PC-3 (cell line): ENCODE results near the gene CRYGC. TPM values are rescaled to one million over a fixed set of nuclear protein-coding genes. Genes with fewer than 3 reads are reported as not detected.

ENCODE experiments used
- ATAC-seq: fragments of 200-7000 bp; cut with Tn5 transposase; 2 replicates; pipeline ENCODE4 v1.9.1; 2020; ENCODE audit warnings: mild to moderate bottlenecking, moderate library complexity
- BruUV-seq: library from RNA; stranded (reverse); fragments of 400-500 nt; replicated peaks from 2 replicates; lab custom pipeline; 2021; lab: Mats Ljungman, UMichigan
- CTCF ChIA-PET: fragments of 300-600 bp; sonication (Branson Sonifier 250); formaldehyde crosslinking; loops from one replicate; lab custom pipeline; 2022; ENCODE audit warnings: antibody characterized with exemption; lab: Charles Lee
- POLR2A ChIA-PET: fragments of 300-600 bp; sonication (Branson Sonifier 250); formaldehyde crosslinking; loops from one replicate; lab custom pipeline; 2022; ENCODE audit warnings: antibody characterized with exemption; ENCODE audit not compliant: unreplicated experiment; lab: Charles Lee
- DNase-seq: peaks from one replicate; pipeline ENCODE4 v3.0.0-alpha.2; 2015
- H2AFZ ChIP-seq: fragments of 300-600 bp; sonication (generic); 2 replicates; pipeline ENCODE4 v1.6.0; 2016; ENCODE audit warnings: antibody characterized with exemption, low read length
- H3F3A ChIP-seq: fragments of 300-600 bp; sonication (generic); one replicate; pipeline ENCODE4 v1.6.0; 2017; ENCODE audit warnings: antibody characterized with exemption, low read length, control low read depth, mild to moderate bottlenecking; ENCODE audit not compliant: unreplicated experiment
- H3K27ac ChIP-seq: fragments of 300-600 bp; sonication (generic); 2 replicates; pipeline ENCODE4 v1.5.1; 2016; ENCODE audit warnings: mild to moderate bottlenecking, low read length
- H3K27me3 ChIP-seq: fragments of 300-600 bp; sonication (generic); 2 replicates; pipeline ENCODE4 v1.6.1; 2016; ENCODE audit warnings: low read length, mixed read lengths
- H3K36me3 ChIP-seq: fragments of 300-600 bp; sonication (generic); 2 replicates; pipeline ENCODE4 v1.6.1; 2016; ENCODE audit warnings: low read depth, mixed run types, low read length, mixed read lengths
- H3K4me1 ChIP-seq: fragments of 300-600 bp; sonication (generic); 2 replicates; pipeline ENCODE4 v1.5.1; 2016; ENCODE audit warnings: low read length; ENCODE audit not compliant: insufficient read depth
- H3K4me2 ChIP-seq: fragments of 300-600 bp; sonication (generic); 2 replicates; pipeline ENCODE4 v1.6.0; 2016; ENCODE audit warnings: low read length
- H3K4me3 ChIP-seq: fragments of 300-600 bp; sonication (generic); 2 replicates; pipeline ENCODE4 v1.5.1; 2016; ENCODE audit warnings: mild to moderate bottlenecking, low read length, mixed read lengths
- H3K79me2 ChIP-seq: fragments of 300-600 bp; sonication (generic); 2 replicates; pipeline ENCODE4 v1.6.1; 2017; ENCODE audit warnings: low read length, mixed read lengths
- H3K9ac ChIP-seq: fragments of 300-600 bp; sonication (generic); 2 replicates; pipeline ENCODE4 v1.6.0; 2016; ENCODE audit warnings: mild to moderate bottlenecking, low read length
- H3K9me2 ChIP-seq: fragments of 300-600 bp; sonication (generic); replicated peaks from 2 replicates; pipeline ENCODE4 v1.6.1; 2016; ENCODE audit warnings: mixed run types, low read length, mixed read lengths
- H3K9me3 ChIP-seq: fragments of 300-600 bp; sonication (generic); 2 replicates; pipeline ENCODE4 v1.6.1; 2016; ENCODE audit warnings: low read length, mixed read lengths
- H4K20me1 ChIP-seq: fragments of 300-600 bp; sonication (generic); 2 replicates; pipeline ENCODE4 v1.6.1; 2016; ENCODE audit warnings: low read length, mixed read lengths
- EZH2 ChIP-seq: fragments of 300-600 bp; sonication (generic); IDR thresholded peaks from one replicate; pipeline ENCODE4 v1.6.1; 2017; ENCODE audit warnings: antibody characterized with exemption, mild to moderate bottlenecking, low read length; ENCODE audit not compliant: unreplicated experiment
- EZH2phosphoT487 ChIP-seq: fragments of 300-600 bp; sonication (generic); IDR thresholded peaks from 2 replicates; pipeline ENCODE4 v1.6.1; 2018; ENCODE audit warnings: mild to moderate bottlenecking, antibody characterized with exemption, low read length, borderline replicate concordance
- intact Hi-C: fragments of 100-400 bp; cut with micrococcal nuclease; formaldehyde crosslinking; loops from 2 replicates; pipeline ENCODE4 v1.9.0; 2023
- total RNA-seq: library from RNA; depleted of rRNA; stranded (reverse); fragments of >200 nt; gene quantifications from 2 replicates; pipeline ENCODE4 v1.2.3, GENCODE V29; 2014
- TF ChIP-seq, protein P1 (sequence below): fragments of 300-600 bp; sonication (generic); conservative IDR thresholded peaks from 2 replicates; pipeline ENCODE4 v1.5.1; 2017; ENCODE audit warnings: antibody characterized with exemption, low read depth, mild to moderate bottlenecking, low read length

Gene CRYGC
- total RNA-seq, 1 experiment from 2014 or later: not detected

DNA sequence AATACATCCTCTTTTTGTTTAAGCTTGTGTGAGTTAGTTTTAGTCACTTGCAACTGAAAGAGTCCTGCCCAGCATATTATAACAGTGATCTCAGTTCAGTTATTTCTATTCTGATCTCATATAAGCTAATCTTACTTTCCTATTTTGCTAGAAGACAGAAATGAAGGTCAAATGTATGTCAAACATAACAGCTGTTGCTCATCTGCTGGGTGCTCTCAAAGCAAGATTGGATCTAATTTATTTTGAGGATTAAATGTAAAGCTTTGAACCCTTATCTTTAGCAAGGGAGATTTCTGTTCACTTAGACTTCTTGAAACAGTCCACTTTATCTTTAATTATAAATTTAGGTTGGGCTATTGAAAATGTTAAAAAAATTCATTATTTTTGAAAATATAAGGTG lies 36.5 kb downstream of the CRYGC start:
- BruUV-seq: no TSS peak

GRCh38 chr2:208092093-208092832 lies 37.4 kb downstream of the CRYGC start:
- no peak for ATAC-seq

More for the DNA sequence above, 36.5 kb downstream of the CRYGC start:
- CTCF ChIA-PET: no interaction called here
- H3K9me3 ChIP-seq: no peaks in the 10 kb centered on the region
- no peak overlapping the region for H3K4me2 ChIP-seq
- DNase-seq (no peak), ATAC-seq (no peak)
- no peaks in the 10 kb centered on the region for H3K27me3 ChIP-seq
- H3K27ac ChIP-seq: no peak overlapping the region
- no peaks in the 10 kb centered on the region for H3F3A ChIP-seq
- H3K9me2 ChIP-seq: no peaks in the 10 kb centered on the region
- H3K4me3 ChIP-seq: no peak overlapping the region
- POLR2A ChIA-PET: no interaction called here
- no peaks in the 10 kb centered on the region for H3K79me2 ChIP-seq
- TF ChIP-seq, protein P1, sequence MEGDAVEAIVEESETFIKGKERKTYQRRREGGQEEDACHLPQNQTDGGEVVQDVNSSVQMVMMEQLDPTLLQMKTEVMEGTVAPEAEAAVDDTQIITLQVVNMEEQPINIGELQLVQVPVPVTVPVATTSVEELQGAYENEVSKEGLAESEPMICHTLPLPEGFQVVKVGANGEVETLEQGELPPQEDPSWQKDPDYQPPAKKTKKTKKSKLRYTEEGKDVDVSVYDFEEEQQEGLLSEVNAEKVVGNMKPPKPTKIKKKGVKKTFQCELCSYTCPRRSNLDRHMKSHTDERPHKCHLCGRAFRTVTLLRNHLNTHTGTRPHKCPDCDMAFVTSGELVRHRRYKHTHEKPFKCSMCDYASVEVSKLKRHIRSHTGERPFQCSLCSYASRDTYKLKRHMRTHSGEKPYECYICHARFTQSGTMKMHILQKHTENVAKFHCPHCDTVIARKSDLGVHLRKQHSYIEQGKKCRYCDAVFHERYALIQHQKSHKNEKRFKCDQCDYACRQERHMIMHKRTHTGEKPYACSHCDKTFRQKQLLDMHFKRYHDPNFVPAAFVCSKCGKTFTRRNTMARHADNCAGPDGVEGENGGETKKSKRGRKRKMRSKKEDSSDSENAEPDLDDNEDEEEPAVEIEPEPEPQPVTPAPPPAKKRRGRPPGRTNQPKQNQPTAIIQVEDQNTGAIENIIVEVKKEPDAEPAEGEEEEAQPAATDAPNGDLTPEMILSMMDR: no peak
- TF ChIP-seq EZH2phosphoT487 (no peak), EZH2 (no peak)
- no peak overlapping the region for H2AFZ ChIP-seq
- no peaks in the 10 kb centered on the region for H3K4me1 ChIP-seq
- H4K20me1 ChIP-seq: no peaks in the 10 kb centered on the region
- no peak overlapping the region for H3K9ac ChIP-seq
- intact Hi-C loops: no loop called here
- no peaks in the 10 kb centered on the region for H3K36me3 ChIP-seq

DNA sequence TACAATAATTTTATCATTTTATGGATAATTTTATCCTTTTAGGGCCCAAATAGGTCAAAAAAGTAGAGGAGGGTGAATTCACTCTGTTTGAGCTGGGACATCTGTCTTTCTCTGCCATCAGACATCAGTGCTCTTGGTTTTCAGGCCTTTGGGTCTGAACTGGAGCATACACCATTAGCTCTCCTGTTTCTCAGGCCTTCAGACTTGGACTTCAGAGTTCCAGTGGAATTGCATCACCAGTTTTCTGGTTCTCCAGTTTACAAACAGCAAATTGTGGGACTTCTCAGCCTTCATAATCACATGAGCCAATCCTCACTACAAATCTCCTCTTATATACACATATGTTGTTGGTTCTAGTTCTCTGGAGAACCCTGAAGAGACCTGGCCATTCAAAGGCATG lies 39.2 kb downstream of the CRYGC start:
- no peaks in the 10 kb centered on the region for H3K4me1 ChIP-seq
- no peak for ATAC-seq
- H3K9ac ChIP-seq: no peak overlapping the region
- DNase-seq: no peak
- H3K27ac ChIP-seq: no peak overlapping the region
- BruUV-seq: no TSS peak
- H3K36me3 ChIP-seq: no peaks in the 10 kb centered on the region
- no peaks in the 10 kb centered on the region for H3K27me3 ChIP-seq
- TF ChIP-seq EZH2phosphoT487 (no peak), EZH2 (no peak)
- TF ChIP-seq, protein P1: no peak
- no peaks in the 10 kb centered on the region for H3F3A ChIP-seq
- H3K9me2 ChIP-seq: no peaks in the 10 kb centered on the region; the same call in 1 of the 2 replicates
- ChIA-PET CTCF (no interaction called here), POLR2A (no interaction called here)
- no peak overlapping the region for H3K4me2 ChIP-seq
- no peaks in the 10 kb centered on the region for H4K20me1 ChIP-seq
- H3K9me3 ChIP-seq: no peaks in the 10 kb centered on the region
- intact Hi-C loops: no loop called here
- no peaks in the 10 kb centered on the region for H3K79me2 ChIP-seq
- no peak overlapping the region for H2AFZ ChIP-seq
- H3K4me3 ChIP-seq: no peak overlapping the region

More at GRCh38 chr2:208092093-208092832, 37.4 kb downstream of the CRYGC start:
- CTCF ChIA-PET: no interaction called here
- no peak for DNase-seq
- intact Hi-C loops: no loop called here
- Histone ChIP-seq H3K27me3 (no peaks in the 10 kb centered on the region), H3F3A (no peaks in the 10 kb centered on the region), H3K27ac (no peak overlapping the region), H3K4me1 (no peaks in the 10 kb centered on the region), H4K20me1 (no peaks in the 10 kb centered on the region), H2AFZ (no peak overlapping the region), H3K79me2 (no peaks in the 10 kb centered on the region), H3K9me2 (no peaks in the 10 kb centered on the region), H3K4me2 (no peak overlapping the region), H3K4me3 (no peak overlapping the region), H3K9me3 (no peaks in the 10 kb centered on the region), H3K9ac (no peak overlapping the region), H3K36me3 (no peaks in the 10 kb centered on the region)
- BruUV-seq: no TSS peak
- POLR2A ChIA-PET: no interaction called here
- TF ChIP-seq EZH2: no peak
- TF ChIP-seq EZH2phosphoT487: no peak
- TF ChIP-seq, protein P1: no peak
